Measurements from ENCODE around the gene CNBP. TPM values are rescaled to one million over a fixed set of nuclear protein-coding genes. Genes with fewer than 3 reads are reported as not detected.
"Not testable (repeated sequence)": the region's sequence is repeated elsewhere in the genome, so short reads cannot be mapped to it uniquely, and the experiment has no call there.

The CNBP gene
- total RNA-seq, 1 donor from 2014 or later = 166 TPM

DNA sequence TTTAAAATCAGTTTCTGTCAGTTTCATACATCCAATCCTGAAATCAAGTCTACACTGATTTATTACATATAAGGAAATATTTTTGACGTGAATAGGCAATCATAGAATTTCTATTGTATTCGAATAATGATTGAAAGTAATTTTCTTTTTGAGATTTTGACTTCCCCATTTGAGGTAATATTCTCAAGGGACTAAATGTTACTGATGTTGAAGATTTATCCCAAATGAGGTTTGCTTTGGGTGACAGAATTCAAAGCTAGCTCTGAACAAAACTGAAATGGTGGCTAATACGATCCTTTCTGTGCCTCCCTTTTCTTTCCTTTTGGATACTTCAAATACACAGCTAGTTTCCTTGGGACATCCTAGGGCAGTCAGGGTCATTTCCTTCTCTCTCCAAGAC lies 12.9 kb upstream of the CNBP start:
- intact Hi-C loops (cut with DNase I) = loop anchor here (5.0 kb wide), 1 partner anchor 51 kb away; the partner anchor contains the start of gene COPG1

DNA sequence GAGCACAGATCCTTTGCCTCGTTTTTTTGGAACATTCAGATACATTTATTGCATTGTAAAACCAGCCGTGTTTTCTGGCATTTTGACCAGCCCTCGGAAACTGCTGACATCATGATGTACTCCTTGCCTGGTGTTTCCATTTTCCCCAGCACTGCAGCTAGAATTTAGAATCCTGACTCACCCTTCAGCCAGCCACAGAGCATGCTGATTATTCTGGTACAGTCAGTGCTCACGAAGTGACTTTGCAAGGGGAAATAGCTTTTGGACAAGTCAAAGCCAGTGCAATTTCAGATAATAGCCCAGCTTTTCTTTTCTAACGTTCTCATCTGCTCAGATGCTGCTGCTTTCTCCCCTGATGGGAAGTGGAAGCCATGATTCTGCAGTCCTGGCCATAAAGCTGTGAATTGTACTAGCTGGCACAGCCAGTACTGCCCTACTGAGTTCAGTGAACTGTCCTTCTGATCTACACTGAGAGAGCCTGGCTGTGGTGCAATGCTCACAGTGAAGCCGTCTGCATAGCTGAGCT lies 12.1 kb upstream of the CNBP start:
- H3K27ac ChIP-seq = peak overlapping the region; percentile 62 to 82
- peak; percentile 47 to 90 for DNase-seq (ENCODE audit: low spot score in 2 of 2)
- TF ChIP-seq, protein P1, sequence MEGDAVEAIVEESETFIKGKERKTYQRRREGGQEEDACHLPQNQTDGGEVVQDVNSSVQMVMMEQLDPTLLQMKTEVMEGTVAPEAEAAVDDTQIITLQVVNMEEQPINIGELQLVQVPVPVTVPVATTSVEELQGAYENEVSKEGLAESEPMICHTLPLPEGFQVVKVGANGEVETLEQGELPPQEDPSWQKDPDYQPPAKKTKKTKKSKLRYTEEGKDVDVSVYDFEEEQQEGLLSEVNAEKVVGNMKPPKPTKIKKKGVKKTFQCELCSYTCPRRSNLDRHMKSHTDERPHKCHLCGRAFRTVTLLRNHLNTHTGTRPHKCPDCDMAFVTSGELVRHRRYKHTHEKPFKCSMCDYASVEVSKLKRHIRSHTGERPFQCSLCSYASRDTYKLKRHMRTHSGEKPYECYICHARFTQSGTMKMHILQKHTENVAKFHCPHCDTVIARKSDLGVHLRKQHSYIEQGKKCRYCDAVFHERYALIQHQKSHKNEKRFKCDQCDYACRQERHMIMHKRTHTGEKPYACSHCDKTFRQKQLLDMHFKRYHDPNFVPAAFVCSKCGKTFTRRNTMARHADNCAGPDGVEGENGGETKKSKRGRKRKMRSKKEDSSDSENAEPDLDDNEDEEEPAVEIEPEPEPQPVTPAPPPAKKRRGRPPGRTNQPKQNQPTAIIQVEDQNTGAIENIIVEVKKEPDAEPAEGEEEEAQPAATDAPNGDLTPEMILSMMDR (IDR thresholded peaks at IDR 0.05) = no peak
- no peaks in the 10 kb centered on the region for H3K36me3 ChIP-seq
- H3K4me1 ChIP-seq = peaks cover 0 to 12% of the 10 kb centered on the region in 2 donors
- H3K27me3 ChIP-seq = no peaks in the 10 kb centered on the region
- peak overlapping the region; percentile 19 to 46 for H3K4me3 ChIP-seq
- intact Hi-C loops (cut with DNase I) = loop anchor here (1.0 to 5.0 kb wide), 2 partner anchors 11 to 52 kb away; partner anchors contain the start of gene COPG1
- no peaks in the 10 kb centered on the region for H3K9me3 ChIP-seq

More for the DNA sequence above, 12.9 kb upstream of the CNBP start:
- peak overlapping the region; percentile 62 to 82 for H3K27ac ChIP-seq
- H3K27me3 ChIP-seq = no peaks in the 10 kb centered on the region
- peaks cover 0 to 12% of the 10 kb centered on the region in 2 donors for H3K4me1 ChIP-seq
- TF ChIP-seq, protein P1 (IDR thresholded peaks at IDR 0.05) = no peak
- no peak for DNase-seq (ENCODE audit: low spot score in 2 of 2)
- no peaks in the 10 kb centered on the region for H3K9me3 ChIP-seq
- no peak overlapping the region for H3K4me3 ChIP-seq
- H3K36me3 ChIP-seq = no peaks in the 10 kb centered on the region

GRCh38 chr3:129189793-129190192 lies 6.1 kb upstream of the CNBP start:
- H3K36me3 ChIP-seq; H3K4me1 ChIP-seq; DNase-seq (ENCODE audit: low spot score in 2 of 2); H3K9me3 ChIP-seq; intact Hi-C loops (cut with DNase I); H3K27ac ChIP-seq; H3K27me3 ChIP-seq; H3K4me3 ChIP-seq: not testable (repeated sequence)

GRCh38 chr3:129187857-129188256 lies 4.2 kb upstream of the CNBP start:
- Histone ChIP-seq H3K4me3 (no peak overlapping the region), H3K27me3 (no peaks in the 10 kb centered on the region), H3K4me1 (peaks cover 2 to 3% of the 10 kb centered on the region in 2 donors), H3K9me3 (no peaks in the 10 kb centered on the region), H3K36me3 (peaks cover 0 to 5% of the 10 kb centered on the region in 2 donors), H3K27ac (no peak overlapping the region)
- TF ChIP-seq, protein P1 (IDR thresholded peaks at IDR 0.05) = no peak
- no peak for DNase-seq (ENCODE audit: low spot score in 2 of 2)
- intact Hi-C loops (cut with DNase I) = no loop called here

DNA sequence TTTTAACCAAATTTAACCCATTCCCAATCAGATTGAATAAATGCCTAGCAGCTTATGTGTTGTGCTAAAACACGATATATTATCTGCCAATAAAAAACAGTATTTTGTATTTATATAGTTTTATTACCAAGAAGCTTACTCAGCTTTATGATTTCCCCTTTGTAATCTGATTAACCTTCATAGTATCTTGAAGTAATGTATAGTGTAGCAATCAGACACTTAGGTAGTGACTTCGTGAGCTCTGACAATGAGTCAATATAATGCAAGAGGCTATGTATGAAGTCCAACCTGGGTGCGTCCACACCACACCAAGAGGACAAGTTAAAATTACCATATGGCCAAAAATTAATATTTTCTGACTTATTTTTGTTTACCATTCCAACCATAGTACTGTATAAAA lies 2.1 kb upstream of the CNBP start:
- Histone ChIP-seq H3K9me3 (no peaks in the 10 kb centered on the region), H3K4me3 (no peak overlapping the region), H3K27ac (no peak overlapping the region), H3K4me1 (peaks cover 2 to 9% of the 10 kb centered on the region in 2 donors), H3K27me3 (no peaks in the 10 kb centered on the region), H3K36me3 (peaks cover 0 to 5% of the 10 kb centered on the region in 2 donors)
- TF ChIP-seq, protein P1 (IDR thresholded peaks at IDR 0.05) = no peak
- no peak for DNase-seq (ENCODE audit: low spot score in 2 of 2)
- intact Hi-C loops (cut with DNase I) = loop anchor here (2.0 kb wide), 1 partner anchor 65 kb away; the partner anchor contains the start of gene RAB43

DNA sequence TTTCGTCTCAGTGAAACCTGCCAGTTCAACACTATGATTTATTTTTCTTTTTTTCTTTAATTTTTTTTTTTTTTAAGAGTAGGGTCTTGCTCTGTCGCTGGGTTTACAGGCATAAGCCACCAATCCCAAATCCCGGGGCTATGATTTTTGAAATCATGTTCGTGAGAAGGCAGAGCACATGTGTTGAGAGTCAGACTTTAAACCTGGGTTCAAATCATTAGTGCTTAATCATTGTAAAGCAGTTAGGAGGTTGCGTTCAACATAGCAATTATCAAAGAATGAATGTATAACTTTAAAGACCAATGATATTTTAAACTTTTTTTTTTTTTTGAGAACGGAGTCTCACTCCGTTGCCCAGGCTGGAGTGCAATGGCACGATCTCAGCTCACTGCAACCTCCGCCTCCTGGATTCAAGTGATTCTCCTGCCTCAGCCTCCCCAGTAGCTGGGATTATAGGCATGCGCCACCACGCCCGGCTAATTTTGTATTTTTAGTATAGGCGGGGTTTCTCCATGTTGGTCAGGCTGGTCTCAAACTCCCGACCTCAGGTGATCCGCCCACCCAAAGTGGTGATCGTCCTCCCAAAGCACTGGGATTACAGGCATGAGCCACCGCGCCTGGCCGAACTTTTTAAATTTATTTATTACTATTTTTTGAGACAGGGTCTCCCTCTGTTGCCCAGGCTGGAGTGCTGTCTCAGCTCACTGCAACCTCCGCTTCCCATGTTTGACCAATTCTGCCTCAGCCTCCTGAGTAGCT lies 1.3 kb upstream of the CNBP start:
- not testable (repeated sequence) for H3K36me3 ChIP-seq; H3K9me3 ChIP-seq; DNase-seq (ENCODE audit: low spot score in 2 of 2); H3K27me3 ChIP-seq
- intact Hi-C loops (cut with DNase I) = loop anchor here (1.0 to 5.0 kb wide), 5 partner anchors 10 to 64 kb away; partner anchors contain the start of genes COPG1 and RAB43
- peak overlapping the region; percentile 99 to 100 for H3K27ac ChIP-seq
- peaks cover 2 to 16% of the 10 kb centered on the region in 2 donors for H3K4me1 ChIP-seq
- peak overlapping the region in 1 of 2 donors; percentile 95 for H3K4me3 ChIP-seq

Data from ascending aorta (tissue), 2 donors.